ENCODE measurements around the gene BCL3. TPM values are rescaled to one million over a fixed set of nuclear protein-coding genes. Genes with fewer than 3 reads are reported as not detected.

The BCL3 gene
- total and polyA plus RNA-seq, 2 of the 13 experiments (the other 11 are each of a cell fraction or from before 2014, with no cell fraction given): 2.3 to 4.0 TPM

DNA sequence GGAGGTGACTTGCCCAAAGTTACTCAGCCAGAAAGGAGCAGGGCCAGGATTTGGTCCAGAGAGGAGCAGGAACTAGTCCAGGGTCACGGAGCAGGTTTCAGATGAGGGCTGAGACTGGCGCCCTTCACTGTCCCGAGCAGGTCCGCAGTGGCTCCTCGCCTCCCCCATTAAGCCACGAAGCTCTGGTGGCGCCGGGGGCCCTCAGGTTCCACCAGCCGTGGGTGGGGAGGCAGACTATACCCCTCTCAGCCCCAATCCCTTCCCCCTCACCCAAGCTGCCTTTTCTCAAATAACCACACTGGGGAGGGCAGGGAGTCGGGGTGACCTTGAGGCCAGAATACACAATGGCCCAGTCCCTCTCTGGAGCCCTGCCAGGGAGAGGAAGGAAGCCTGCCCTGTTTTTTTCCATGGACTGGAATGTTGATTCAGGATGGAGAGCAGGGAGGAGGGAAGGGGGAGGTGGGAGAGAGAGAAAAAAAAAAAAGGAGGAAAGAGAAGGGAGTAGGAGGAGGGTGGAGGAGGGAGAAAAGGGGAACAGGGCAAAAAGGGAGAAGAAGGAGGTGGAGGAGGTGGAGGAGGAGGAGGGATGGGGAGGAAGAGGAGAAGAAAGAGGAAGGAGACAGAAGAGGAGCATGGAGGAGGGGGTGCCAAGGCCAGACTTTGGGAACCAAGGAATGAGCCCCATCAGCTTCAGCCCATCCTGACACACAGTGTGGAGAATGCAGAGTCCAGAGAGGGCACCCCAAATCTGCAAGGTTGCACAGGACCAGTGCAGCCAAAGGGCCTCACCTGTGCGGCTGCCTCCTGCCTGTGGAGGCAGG is 29.9 kb upstream of the BCL3 start (continued):
- TF ChIP-seq, protein P1, sequence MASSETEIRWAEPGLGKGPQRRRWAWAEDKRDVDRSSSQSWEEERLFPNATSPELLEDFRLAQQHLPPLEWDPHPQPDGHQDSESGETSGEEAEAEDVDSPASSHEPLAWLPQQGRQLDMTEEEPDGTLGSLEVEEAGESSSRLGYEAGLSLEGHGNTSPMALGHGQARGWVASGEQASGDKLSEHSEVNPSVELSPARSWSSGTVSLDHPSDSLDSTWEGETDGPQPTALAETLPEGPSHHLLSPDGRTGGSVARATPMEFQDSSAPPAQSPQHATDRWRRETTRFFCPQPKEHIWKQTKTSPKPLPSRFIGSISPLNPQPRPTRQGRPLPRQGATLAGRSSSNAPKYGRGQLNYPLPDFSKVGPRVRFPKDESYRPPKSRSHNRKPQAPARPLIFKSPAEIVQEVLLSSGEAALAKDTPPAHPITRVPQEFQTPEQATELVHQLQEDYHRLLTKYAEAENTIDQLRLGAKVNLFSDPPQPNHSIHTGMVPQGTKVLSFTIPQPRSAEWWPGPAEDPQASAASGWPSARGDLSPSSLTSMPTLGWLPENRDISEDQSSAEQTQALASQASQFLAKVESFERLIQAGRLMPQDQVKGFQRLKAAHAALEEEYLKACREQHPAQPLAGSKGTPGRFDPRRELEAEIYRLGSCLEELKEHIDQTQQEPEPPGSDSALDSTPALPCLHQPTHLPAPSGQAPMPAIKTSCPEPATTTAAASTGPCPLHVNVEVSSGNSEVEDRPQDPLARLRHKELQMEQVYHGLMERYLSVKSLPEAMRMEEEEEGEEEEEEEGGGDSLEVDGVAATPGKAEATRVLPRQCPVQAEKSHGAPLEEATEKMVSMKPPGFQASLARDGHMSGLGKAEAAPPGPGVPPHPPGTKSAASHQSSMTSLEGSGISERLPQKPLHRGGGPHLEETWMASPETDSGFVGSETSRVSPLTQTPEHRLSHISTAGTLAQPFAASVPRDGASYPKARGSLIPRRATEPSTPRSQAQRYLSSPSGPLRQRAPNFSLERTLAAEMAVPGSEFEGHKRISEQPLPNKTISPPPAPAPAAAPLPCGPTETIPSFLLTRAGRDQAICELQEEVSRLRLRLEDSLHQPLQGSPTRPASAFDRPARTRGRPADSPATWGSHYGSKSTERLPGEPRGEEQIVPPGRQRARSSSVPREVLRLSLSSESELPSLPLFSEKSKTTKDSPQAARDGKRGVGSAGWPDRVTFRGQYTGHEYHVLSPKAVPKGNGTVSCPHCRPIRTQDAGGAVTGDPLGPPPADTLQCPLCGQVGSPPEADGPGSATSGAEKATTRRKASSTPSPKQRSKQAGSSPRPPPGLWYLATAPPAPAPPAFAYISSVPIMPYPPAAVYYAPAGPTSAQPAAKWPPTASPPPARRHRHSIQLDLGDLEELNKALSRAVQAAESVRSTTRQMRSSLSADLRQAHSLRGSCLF (CRISPR knock-in tag; IDR thresholded peaks at IDR 0.05; ENCODE audit: borderline replicate concordance): no peak
- TF ChIP-seq, protein P2, sequence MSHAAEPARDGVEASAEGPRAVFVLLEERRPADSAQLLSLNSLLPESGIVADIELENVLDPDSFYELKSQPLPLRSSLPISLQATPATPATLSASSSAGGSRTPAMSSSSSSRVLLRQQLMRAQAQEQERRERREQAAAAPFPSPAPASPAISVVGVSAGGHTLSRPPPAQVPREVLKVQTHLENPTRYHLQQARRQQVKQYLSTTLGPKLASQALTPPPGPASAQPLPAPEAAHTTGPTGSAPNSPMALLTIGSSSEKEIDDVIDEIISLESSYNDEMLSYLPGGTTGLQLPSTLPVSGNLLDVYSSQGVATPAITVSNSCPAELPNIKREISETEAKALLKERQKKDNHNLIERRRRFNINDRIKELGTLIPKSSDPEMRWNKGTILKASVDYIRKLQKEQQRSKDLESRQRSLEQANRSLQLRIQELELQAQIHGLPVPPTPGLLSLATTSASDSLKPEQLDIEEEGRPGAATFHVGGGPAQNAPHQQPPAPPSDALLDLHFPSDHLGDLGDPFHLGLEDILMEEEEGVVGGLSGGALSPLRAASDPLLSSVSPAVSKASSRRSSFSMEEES (CRISPR knock-in tag; IDR thresholded peaks at IDR 0.05): 0 out of 2 replicates have a peak, but pooled peaks have one; percentile 42
- TF ChIP-seq KLF11 (CRISPR knock-in tag; IDR thresholded peaks at IDR 0.05): no peak
- TF ChIP-seq, protein P3, sequence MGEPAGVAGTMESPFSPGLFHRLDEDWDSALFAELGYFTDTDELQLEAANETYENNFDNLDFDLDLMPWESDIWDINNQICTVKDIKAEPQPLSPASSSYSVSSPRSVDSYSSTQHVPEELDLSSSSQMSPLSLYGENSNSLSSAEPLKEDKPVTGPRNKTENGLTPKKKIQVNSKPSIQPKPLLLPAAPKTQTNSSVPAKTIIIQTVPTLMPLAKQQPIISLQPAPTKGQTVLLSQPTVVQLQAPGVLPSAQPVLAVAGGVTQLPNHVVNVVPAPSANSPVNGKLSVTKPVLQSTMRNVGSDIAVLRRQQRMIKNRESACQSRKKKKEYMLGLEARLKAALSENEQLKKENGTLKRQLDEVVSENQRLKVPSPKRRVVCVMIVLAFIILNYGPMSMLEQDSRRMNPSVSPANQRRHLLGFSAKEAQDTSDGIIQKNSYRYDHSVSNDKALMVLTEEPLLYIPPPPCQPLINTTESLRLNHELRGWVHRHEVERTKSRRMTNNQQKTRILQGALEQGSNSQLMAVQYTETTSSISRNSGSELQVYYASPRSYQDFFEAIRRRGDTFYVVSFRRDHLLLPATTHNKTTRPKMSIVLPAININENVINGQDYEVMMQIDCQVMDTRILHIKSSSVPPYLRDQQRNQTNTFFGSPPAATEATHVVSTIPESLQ (CRISPR knock-in tag; conservative IDR thresholded peaks at IDR 0.05): no peak
- TF ChIP-seq PHF20 (CRISPR knock-in tag; IDR thresholded peaks at IDR 0.05): no peak
- TF ChIP-seq, protein P4, sequence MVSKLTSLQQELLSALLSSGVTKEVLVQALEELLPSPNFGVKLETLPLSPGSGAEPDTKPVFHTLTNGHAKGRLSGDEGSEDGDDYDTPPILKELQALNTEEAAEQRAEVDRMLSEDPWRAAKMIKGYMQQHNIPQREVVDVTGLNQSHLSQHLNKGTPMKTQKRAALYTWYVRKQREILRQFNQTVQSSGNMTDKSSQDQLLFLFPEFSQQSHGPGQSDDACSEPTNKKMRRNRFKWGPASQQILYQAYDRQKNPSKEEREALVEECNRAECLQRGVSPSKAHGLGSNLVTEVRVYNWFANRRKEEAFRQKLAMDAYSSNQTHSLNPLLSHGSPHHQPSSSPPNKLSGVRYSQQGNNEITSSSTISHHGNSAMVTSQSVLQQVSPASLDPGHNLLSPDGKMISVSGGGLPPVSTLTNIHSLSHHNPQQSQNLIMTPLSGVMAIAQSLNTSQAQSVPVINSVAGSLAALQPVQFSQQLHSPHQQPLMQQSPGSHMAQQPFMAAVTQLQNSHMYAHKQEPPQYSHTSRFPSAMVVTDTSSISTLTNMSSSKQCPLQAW (CRISPR knock-in tag; IDR thresholded peaks at IDR 0.05): peak; percentile 94
- TF ChIP-seq ZNF296 (CRISPR knock-in tag; conservative IDR thresholded peaks at IDR 0.05): 0 out of 2 replicates have a peak, but pooled peaks have one; percentile 30
- TF ChIP-seq, protein P5, sequence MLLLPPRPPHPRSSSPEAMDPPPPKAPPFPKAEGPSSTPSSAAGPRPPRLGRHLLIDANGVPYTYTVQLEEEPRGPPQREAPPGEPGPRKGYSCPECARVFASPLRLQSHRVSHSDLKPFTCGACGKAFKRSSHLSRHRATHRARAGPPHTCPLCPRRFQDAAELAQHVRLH (CRISPR knock-in tag; IDR thresholded peaks at IDR 0.05; ENCODE audit: borderline replicate concordance, low read depth): peak; percentile 68
- TF ChIP-seq ZNF891 (CRISPR knock-in tag; IDR thresholded peaks at IDR 0.05): no peak
- TF ChIP-seq, protein P6, sequence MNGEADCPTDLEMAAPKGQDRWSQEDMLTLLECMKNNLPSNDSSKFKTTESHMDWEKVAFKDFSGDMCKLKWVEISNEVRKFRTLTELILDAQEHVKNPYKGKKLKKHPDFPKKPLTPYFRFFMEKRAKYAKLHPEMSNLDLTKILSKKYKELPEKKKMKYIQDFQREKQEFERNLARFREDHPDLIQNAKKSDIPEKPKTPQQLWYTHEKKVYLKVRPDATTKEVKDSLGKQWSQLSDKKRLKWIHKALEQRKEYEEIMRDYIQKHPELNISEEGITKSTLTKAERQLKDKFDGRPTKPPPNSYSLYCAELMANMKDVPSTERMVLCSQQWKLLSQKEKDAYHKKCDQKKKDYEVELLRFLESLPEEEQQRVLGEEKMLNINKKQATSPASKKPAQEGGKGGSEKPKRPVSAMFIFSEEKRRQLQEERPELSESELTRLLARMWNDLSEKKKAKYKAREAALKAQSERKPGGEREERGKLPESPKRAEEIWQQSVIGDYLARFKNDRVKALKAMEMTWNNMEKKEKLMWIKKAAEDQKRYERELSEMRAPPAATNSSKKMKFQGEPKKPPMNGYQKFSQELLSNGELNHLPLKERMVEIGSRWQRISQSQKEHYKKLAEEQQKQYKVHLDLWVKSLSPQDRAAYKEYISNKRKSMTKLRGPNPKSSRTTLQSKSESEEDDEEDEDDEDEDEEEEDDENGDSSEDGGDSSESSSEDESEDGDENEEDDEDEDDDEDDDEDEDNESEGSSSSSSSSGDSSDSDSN (CRISPR knock-in tag; IDR thresholded peaks at IDR 0.05): peak; percentile 34; the same call in 1 of the 2 replicates
- TF ChIP-seq ZSCAN9 (CRISPR knock-in tag; IDR thresholded peaks at IDR 0.05; ENCODE audit: borderline replicate concordance): 0 out of 2 replicates have a peak, but pooled peaks have one; percentile 54
- TF ChIP-seq KAT7 (CRISPR knock-in tag; IDR thresholded peaks at IDR 0.05; ENCODE audit: borderline replicate concordance): peak; percentile 41; the same call in 1 of the 2 replicates
- TF ChIP-seq MED8 (CRISPR knock-in tag; IDR thresholded peaks at IDR 0.05; ENCODE audit: insufficient replicate concordance): peak; percentile 81
- peak; percentile 92 for TF ChIP-seq HNRNPH1 (optimal IDR thresholded peaks at IDR 0.05; ENCODE audit: low read depth, low read length)
